ENCODE results near the gene TMEM259. TPM values are rescaled to one million over a fixed set of nuclear protein-coding genes. Genes with fewer than 3 reads are reported as not detected.

Gene TMEM259
- total and polyA plus RNA-seq, 9 of the 15 experiments (the other 6 are each of a cell fraction or from before 2014, with no cell fraction given): 0.52 to 231 (median 63.6) TPM

- H3K36me3 ChIP-seq (ENCODE audit: control insufficient read depth, insufficient read depth, low read length): peaks cover 17% of the 10 kb centered on the region; the same call in 2 of the 3 replicates
- H3K79me2 ChIP-seq (ENCODE audit: control insufficient read depth, insufficient read depth, low read length): no peaks in the 10 kb centered on the region
- no peak overlapping the region for H3K4me3 ChIP-seq
- intact Hi-C loops (cut with micrococcal nuclease) (no loop called here), in situ Hi-C loops (cut with MboI) (no loop called here)
- no peaks in the 10 kb centered on the region for H3K27me3 ChIP-seq (ENCODE audit: control insufficient read depth in 2 of 2, insufficient read depth in 2 of 2, low read length in 2 of 2)
- DNase-seq (ENCODE audit: extremely low read depth in 1 of 4, low spot score in 3 of 4) (no peak), FAIRE-seq (no peak), ATAC-seq (no peak)
- no peaks in the 10 kb centered on the region for H3K9me3 ChIP-seq (replicated peaks; ENCODE audit: control insufficient read depth, insufficient read depth, low read depth, low read length)
- ChIA-PET CTCF (ENCODE audit: low intra/inter-chr PET ratio) (no interaction called here), POLR2A (interaction anchor here (0.6 to 1.5 kb wide), 2 partner anchors 17 to 755 kb away, joined by 3 to 5 read pairs; no protein-coding TSS in a partner anchor)
- H2AFZ ChIP-seq (ENCODE audit: low read depth, low read length): no peak overlapping the region
- peak overlapping the region in 1 of 2 experiments; percentile 85; a peak in 2 of 4 replicates for H3K9ac ChIP-seq (ENCODE audit: insufficient read depth in 1 of 2, low read depth in 2 of 2, low read length in 2 of 2)
- peaks cover 9 to 82% of the 10 kb centered on the region in 2 experiments for H3K4me1 ChIP-seq (replicated peaks in 1 of 2; ENCODE audit: control insufficient read depth in 2 of 2, insufficient read depth in 2 of 2, low read length in 2 of 2)
- H4K20me1 ChIP-seq (replicated peaks; ENCODE audit: control insufficient read depth, insufficient read depth, low read length): no peaks in the 10 kb centered on the region
- WGBS (ENCODE audit: insufficient coverage, low coverage, missing lambda C conversion rate): 86% methylated on average over 14 of the region's 17 CpGs
- no peak overlapping the region for H3K27ac ChIP-seq (ENCODE audit: extremely low read depth, low read depth, low read length)
- no TSS peak for BruUV-seq (replicated peaks)
- peak overlapping the region; percentile 1; the same call in 1 of the 2 replicates for H3K4me2 ChIP-seq (ENCODE audit: insufficient read depth, low read length)
- no peaks in the 10 kb centered on the region for H3K9me1 ChIP-seq (ENCODE audit: control insufficient read depth, insufficient read depth, low read length)
- TF ChIP-seq POLR2A (conservative IDR thresholded peaks at IDR 0.05) (0 out of 2 replicates have a peak, but pooled peaks have one; percentile 19), ZNF232 (CRISPR knock-in tag; IDR thresholded peaks at IDR 0.05) (no peak), PHF21A (IDR thresholded peaks at IDR 0.05; ENCODE audit: borderline replicate concordance, low read depth) (no peak), BMI1 (IDR thresholded peaks at IDR 0.05; ENCODE audit: low read length) (no peak), ATF4 (CRISPR knock-in tag; IDR thresholded peaks at IDR 0.05) (no peak), ZBTB26 (CRISPR knock-in tag; IDR thresholded peaks at IDR 0.05) (no peak), NELFE (IDR thresholded peaks at IDR 0.05; ENCODE audit: insufficient read depth, insufficient read length) (no peak), SMARCA5 (IDR thresholded peaks at IDR 0.05) (no peak), POLR2G (IDR thresholded peaks at IDR 0.05; ENCODE audit: low read depth, low read length) (0 out of 2 replicates have a peak, but pooled peaks have one; percentile 9), GATAD2A (IDR thresholded peaks at IDR 0.05) (no peak), ZC3H8 (IDR thresholded peaks at IDR 0.05) (no peak), DLX4 (CRISPR knock-in tag; IDR thresholded peaks at IDR 0.05) (no peak), ZNF316 (IDR thresholded peaks at IDR 0.05) (no peak), ZNF507 (tag; conservative IDR thresholded peaks at IDR 0.05) (no peak), ZNF431 (CRISPR knock-in tag; IDR thresholded peaks at IDR 0.05) (no peak), EHMT2 (IDR thresholded peaks at IDR 0.05) (no peak), ZNF184 (CRISPR knock-in tag; IDR thresholded peaks at IDR 0.05) (no peak)
- TF ChIP-seq, protein P1, sequence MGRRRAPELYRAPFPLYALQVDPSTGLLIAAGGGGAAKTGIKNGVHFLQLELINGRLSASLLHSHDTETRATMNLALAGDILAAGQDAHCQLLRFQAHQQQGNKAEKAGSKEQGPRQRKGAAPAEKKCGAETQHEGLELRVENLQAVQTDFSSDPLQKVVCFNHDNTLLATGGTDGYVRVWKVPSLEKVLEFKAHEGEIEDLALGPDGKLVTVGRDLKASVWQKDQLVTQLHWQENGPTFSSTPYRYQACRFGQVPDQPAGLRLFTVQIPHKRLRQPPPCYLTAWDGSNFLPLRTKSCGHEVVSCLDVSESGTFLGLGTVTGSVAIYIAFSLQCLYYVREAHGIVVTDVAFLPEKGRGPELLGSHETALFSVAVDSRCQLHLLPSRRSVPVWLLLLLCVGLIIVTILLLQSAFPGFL (CRISPR knock-in tag; IDR thresholded peaks at IDR 0.05): no peak
- TF ChIP-seq, protein P2, sequence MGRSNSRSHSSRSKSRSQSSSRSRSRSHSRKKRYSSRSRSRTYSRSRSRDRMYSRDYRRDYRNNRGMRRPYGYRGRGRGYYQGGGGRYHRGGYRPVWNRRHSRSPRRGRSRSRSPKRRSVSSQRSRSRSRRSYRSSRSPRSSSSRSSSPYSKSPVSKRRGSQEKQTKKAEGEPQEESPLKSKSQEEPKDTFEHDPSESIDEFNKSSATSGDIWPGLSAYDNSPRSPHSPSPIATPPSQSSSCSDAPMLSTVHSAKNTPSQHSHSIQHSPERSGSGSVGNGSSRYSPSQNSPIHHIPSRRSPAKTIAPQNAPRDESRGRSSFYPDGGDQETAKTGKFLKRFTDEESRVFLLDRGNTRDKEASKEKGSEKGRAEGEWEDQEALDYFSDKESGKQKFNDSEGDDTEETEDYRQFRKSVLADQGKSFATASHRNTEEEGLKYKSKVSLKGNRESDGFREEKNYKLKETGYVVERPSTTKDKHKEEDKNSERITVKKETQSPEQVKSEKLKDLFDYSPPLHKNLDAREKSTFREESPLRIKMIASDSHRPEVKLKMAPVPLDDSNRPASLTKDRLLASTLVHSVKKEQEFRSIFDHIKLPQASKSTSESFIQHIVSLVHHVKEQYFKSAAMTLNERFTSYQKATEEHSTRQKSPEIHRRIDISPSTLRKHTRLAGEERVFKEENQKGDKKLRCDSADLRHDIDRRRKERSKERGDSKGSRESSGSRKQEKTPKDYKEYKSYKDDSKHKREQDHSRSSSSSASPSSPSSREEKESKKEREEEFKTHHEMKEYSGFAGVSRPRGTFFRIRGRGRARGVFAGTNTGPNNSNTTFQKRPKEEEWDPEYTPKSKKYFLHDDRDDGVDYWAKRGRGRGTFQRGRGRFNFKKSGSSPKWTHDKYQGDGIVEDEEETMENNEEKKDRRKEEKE (IDR thresholded peaks at IDR 0.05; ENCODE audit: borderline replicate concordance in 1 of 2, control insufficient read depth in 1 of 2, low read depth in 2 of 2, low read length in 1 of 2): no peak
Measured at GRCh38 chr19:1065606-1066109, 44.7 kb upstream of the TMEM259 start.
